Caco-2 (cell line): Measurements from ENCODE around the gene CCDC154. TPM values are rescaled to one million over a fixed set of nuclear protein-coding genes. Genes with fewer than 3 reads are reported as not detected.
"Not testable (repeated sequence)": the region's sequence is repeated elsewhere in the genome, so short reads cannot be mapped to it uniquely, and the experiment has no call there.

ENCODE experiments used
- BruUV-seq: library from RNA; stranded (reverse); fragments of 400-500 nt; replicated peaks from 2 replicates; lab custom pipeline; 2021; lab: Mats Ljungman, UMichigan
- CTCF ChIA-PET: fragments of 300-600 bp; sonication (Branson Sonifier 250); formaldehyde crosslinking; loops from one replicate; lab custom pipeline; 2022; ENCODE audit warnings: antibody characterized with exemption; lab: Charles Lee
- POLR2A ChIA-PET: fragments of 300-600 bp; sonication (Branson Sonifier 250); formaldehyde crosslinking; loops from one replicate; lab custom pipeline; 2022; ENCODE audit warnings: antibody characterized with exemption; lab: Charles Lee
- DNase-seq, 2 experiments: peaks; one replicate each; pipeline versions ENCODE4 v3.0.0 to v3.0.0-alpha.2; 2020 to 2022
- H3K27me3 ChIP-seq: replicated peaks from 2 replicates; pipeline ENCODE4 v1.6.0; 2011; ENCODE audit warnings: low read length; ENCODE audit not compliant: control insufficient read depth, insufficient read depth
- H3K36me3 ChIP-seq: 2 replicates; pipeline ENCODE4 v1.5.1; 2011; ENCODE audit warnings: low read length; ENCODE audit not compliant: control insufficient read depth, insufficient read depth
- H3K4me1 ChIP-seq: fragments of 250-450 bp; sonication (Bioruptor Pico); 2 replicates; pipeline ENCODE4 v1.5.1; 2020; ENCODE audit warnings: mild to moderate bottlenecking
- H3K4me3 ChIP-seq: 2 replicates; pipeline ENCODE4 v1.5.1; 2011; ENCODE audit warnings: low read depth, mild to moderate bottlenecking, control low read depth, low read length
- H3K9me3 ChIP-seq: fragments of 250-450 bp; sonication (Bioruptor Pico); 2 replicates; pipeline ENCODE4 v1.5.1; 2020; ENCODE audit warnings: mild to moderate bottlenecking, moderate library complexity
- H3K27ac Mint-ChIP-seq: one replicate; pipeline ENCODE4 v1.8.0; 2022; ENCODE audit warnings: mixed read lengths; ENCODE audit not compliant: unreplicated experiment
- H3K27me3 Mint-ChIP-seq: one replicate; pipeline ENCODE4 v1.8.0; 2022; ENCODE audit warnings: mixed read lengths; ENCODE audit not compliant: insufficient read depth, unreplicated experiment
- H3K36me3 Mint-ChIP-seq: one replicate; pipeline ENCODE4 v1.8.0; 2022; ENCODE audit warnings: mild to moderate bottlenecking, mixed read lengths; ENCODE audit not compliant: insufficient read depth, unreplicated experiment
- H3K4me1 Mint-ChIP-seq: one replicate; pipeline ENCODE4 v1.8.0; 2022; ENCODE audit warnings: low read depth, mixed read lengths; ENCODE audit not compliant: unreplicated experiment
- H3K4me3 Mint-ChIP-seq: one replicate; pipeline ENCODE4 v1.8.0; 2022; ENCODE audit warnings: mild to moderate bottlenecking, moderate library complexity, mixed read lengths; ENCODE audit not compliant: unreplicated experiment
- H3K9me3 Mint-ChIP-seq: one replicate; pipeline ENCODE4 v1.8.0; 2022; ENCODE audit warnings: mixed read lengths; ENCODE audit not compliant: unreplicated experiment
- intact Hi-C: fragments of 100-400 bp; cut with micrococcal nuclease; formaldehyde crosslinking; loops from one replicate; pipeline ENCODE4 v1.10.0; 2022; ENCODE audit not compliant: unreplicated experiment
- total RNA-seq: library from RNA; stranded (reverse); gene quantifications from 2 replicates; pipeline ENCODE4 v1.2.3, GENCODE V29; 2022
- TF ChIP-seq, protein P1 (sequence below), 2 experiments: fragments of 200-600 bp in 1 of 2; IDR thresholded peaks; 1 replicate in 1 of 2; 2 replicates in 1 of 2; pipeline versions ENCODE4 v1.5.1 to v1.8.0; 2011 to 2022; ENCODE audit warnings: antibody characterized with exemption in 1 of 2, control low read depth in 1 of 2, inconsistent platforms in 1 of 2, low read depth in 1 of 2, low read length in 1 of 2, mild to moderate bottlenecking in 1 of 2, moderate library complexity in 1 of 2; ENCODE audit not compliant: insufficient read depth in 1 of 2, severe bottlenecking in 1 of 2, unreplicated experiment in 1 of 2

CCDC154 gene
- total RNA-seq, 1 experiment from 2014 or later, result 1.1 TPM

- no peak overlapping the region for H3K27ac Mint-ChIP-seq
- H3K27me3 Mint-ChIP-seq, result no peaks in the 10 kb centered on the region
- Histone ChIP-seq H3K36me3 (no peaks in the 10 kb centered on the region; the same call in 1 of the 2 replicates), H3K4me3 (no peak overlapping the region), H3K27me3 (no peaks in the 10 kb centered on the region), H3K9me3 (no peaks in the 10 kb centered on the region), H3K4me1 (peaks cover 4% of the 10 kb centered on the region; the same call in 1 of the 2 replicates)
- H3K4me3 Mint-ChIP-seq, result no peak overlapping the region
- DNase-seq, result no peak
- H3K9me3 Mint-ChIP-seq, result no peaks in the 10 kb centered on the region
- peaks cover 6% of the 10 kb centered on the region for H3K36me3 Mint-ChIP-seq
- ChIA-PET CTCF (no interaction called here), POLR2A (no interaction called here)
- TF ChIP-seq, protein P1, sequence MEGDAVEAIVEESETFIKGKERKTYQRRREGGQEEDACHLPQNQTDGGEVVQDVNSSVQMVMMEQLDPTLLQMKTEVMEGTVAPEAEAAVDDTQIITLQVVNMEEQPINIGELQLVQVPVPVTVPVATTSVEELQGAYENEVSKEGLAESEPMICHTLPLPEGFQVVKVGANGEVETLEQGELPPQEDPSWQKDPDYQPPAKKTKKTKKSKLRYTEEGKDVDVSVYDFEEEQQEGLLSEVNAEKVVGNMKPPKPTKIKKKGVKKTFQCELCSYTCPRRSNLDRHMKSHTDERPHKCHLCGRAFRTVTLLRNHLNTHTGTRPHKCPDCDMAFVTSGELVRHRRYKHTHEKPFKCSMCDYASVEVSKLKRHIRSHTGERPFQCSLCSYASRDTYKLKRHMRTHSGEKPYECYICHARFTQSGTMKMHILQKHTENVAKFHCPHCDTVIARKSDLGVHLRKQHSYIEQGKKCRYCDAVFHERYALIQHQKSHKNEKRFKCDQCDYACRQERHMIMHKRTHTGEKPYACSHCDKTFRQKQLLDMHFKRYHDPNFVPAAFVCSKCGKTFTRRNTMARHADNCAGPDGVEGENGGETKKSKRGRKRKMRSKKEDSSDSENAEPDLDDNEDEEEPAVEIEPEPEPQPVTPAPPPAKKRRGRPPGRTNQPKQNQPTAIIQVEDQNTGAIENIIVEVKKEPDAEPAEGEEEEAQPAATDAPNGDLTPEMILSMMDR (IDR thresholded peaks at IDR 0.05; ENCODE audit: insufficient read depth in 1 of 2, low read depth in 1 of 2, low read length in 1 of 2, severe bottlenecking in 1 of 2, unreplicated experiment in 1 of 2), result no peak
- no peaks in the 10 kb centered on the region for H3K4me1 Mint-ChIP-seq
- intact Hi-C loops, result loop anchor here (10.0 kb wide), 1 partner anchor 46 kb away; the partner anchor contains the start of gene UQCC4
- no TSS peak for BruUV-seq
Observed at GRCh38 chr16:1470481-1471251, 26.3 kb upstream of the CCDC154 start.

DNA sequence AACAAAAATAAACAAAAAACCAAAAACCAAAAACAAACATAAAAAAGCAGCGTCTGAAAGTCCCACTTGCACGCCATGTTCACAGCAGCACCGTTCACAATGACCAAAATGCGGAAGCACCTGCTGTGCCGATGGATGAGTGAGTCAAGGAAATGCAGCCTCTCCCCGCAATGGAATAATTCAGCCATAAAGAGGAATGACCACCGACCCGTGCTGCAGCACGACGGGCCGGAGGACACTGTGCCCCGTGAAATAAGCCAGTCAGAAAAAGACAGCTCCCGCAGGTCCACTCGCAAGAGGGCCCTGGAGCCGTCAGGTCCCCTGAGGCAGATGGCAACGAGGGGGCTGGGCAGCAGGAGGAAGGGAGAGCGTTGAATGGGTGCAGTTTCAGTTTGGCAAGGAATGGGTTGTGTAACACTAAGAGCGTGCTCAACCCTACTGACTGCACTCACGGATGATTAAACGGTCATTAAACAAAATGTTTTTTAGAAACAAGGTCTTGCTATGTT is 25.4 kb upstream of the CCDC154 start:
- Histone ChIP-seq H3K4me1 (peaks cover 4% of the 10 kb centered on the region; the same call in 1 of the 2 replicates), H3K4me3 (no peak overlapping the region), H3K9me3 (no peaks in the 10 kb centered on the region), H3K36me3 (no peaks in the 10 kb centered on the region; the same call in 1 of the 2 replicates), H3K27me3 (no peaks in the 10 kb centered on the region)
- no TSS peak for BruUV-seq
- Mint-ChIP-seq H3K9me3 (no peaks in the 10 kb centered on the region), H3K36me3 (peaks cover 6% of the 10 kb centered on the region), H3K27me3 (no peaks in the 10 kb centered on the region), H3K4me1 (no peaks in the 10 kb centered on the region), H3K27ac (no peak overlapping the region), H3K4me3 (no peak overlapping the region)
- ChIA-PET CTCF (no interaction called here), POLR2A (no interaction called here)
- intact Hi-C loops, result loop anchor here (10.0 kb wide), 1 partner anchor 45 kb away; the partner anchor contains the start of gene UQCC4
- no peak for DNase-seq
- TF ChIP-seq, protein P1 (IDR thresholded peaks at IDR 0.05; ENCODE audit: insufficient read depth in 1 of 2, low read depth in 1 of 2, low read length in 1 of 2, severe bottlenecking in 1 of 2, unreplicated experiment in 1 of 2), result no peak

DNA sequence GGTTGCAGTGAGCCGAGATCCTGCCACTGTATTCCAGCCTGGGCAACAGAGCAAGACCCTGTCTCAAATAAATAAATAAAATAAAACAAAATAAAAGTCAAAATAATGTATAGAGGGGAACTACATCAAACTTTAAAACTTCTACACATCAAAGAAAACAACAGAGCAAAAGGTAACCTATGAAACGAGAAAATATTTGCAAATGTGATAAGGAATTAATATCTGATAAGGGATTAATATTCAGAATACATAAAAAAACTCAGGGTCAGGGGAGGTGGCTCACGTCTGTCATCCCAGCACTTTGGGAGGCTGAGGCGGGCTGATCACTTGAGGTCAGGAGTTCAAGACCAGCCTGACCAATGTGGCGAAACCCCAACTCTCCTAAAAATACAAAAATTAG is 24.8 kb upstream of the CCDC154 start:
- intact Hi-C loops, H3K27me3 Mint-ChIP-seq, POLR2A ChIA-PET, H3K27ac Mint-ChIP-seq, H3K4me1 Mint-ChIP-seq, H3K4me3 Mint-ChIP-seq, CTCF ChIA-PET, H3K9me3 ChIP-seq, H3K36me3 Mint-ChIP-seq, H3K36me3 ChIP-seq, H3K9me3 Mint-ChIP-seq, BruUV-seq, H3K4me3 ChIP-seq, H3K27me3 ChIP-seq, H3K4me1 ChIP-seq, DNase-seq: not testable (repeated sequence)
